Stimulated activated CD8-positive, alpha-beta memory T cell treated with anti-CD3 and anti-CD28 coated beads, Interleukin-7, amount 100 ng/mL, for 1 hour (primary cell): ENCODE results near the gene FAM216A.
A peak's percentile ranks its signal among the peaks of the same experiment; 100 is the strongest.
"Not testable (repeated sequence)": the region's sequence is repeated elsewhere in the genome, so short reads cannot be mapped to it uniquely, and the experiment has no call there.

Experiments used
- DNase-seq, 2 donors: peaks; one replicate each; pipeline ENCODE4 v3.0.0-alpha.2; 2020; ENCODE audit warnings: low read depth in 2 of 2

The FAM216A gene

DNA sequence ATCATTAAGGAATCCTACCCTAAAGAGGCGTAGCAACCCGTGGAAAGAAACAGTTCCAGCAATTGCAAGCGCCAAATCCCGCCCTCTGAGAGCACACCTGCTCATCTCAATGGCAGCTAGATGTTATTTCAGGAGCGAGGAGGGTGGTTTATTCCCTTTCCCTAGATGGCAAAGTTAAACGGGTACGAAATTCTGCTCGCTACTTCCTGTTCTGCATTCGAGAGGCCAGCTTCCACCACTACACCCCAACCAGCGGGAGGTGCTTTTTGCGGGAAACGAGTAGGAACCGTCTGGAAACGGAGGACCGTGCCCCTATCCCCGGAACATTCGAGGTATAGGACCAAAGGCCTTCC is 32.7 kb downstream of the FAM216A start:
- DNase-seq = peak in 1 of 2 donors; percentile 4

DNA sequence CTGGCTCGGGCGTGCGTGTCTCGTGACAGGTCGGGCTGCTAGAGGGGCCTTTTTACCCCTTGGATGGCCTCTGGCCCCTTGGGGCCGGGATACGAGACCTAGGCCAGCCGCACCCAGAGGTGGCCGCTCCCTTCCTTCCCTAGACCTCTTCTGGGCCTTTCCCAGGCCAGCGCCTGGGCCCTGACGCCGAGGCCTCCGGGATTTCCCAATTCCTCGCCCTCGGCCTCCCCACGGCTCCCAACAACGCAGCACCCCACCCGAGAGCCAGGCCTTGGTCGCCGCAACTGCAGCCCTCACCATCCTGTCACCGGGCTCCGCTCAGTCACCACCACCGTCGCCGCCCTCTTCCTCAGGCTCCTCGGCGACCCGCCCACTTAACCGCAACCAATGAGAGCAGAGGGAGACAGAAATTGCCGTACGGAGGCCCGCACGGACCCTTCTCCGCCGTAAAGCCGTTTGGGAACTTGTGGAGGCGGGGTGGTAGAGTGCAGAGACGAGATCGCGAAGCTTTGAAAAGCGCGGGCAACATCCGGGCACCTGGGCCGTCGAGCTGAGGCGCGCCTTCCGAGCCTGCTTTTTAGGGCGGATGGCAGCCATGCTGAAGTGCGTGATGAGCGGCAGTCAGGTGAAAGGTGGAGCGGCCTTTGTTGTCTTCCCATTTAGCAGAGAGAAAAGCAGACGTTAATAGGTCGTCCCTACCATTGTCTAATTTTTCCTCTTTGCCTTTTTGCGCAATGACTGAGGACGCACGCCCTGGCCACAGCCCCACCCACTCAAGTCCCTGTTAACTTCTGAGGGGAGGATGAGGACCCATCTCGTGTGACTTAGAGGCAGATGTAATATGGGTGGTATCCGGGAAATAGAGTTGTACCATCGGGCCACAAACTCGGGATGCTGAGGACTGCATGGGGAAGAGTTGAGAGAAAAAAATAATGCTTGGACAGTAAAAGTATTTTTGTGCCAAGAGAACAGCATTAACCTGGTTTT is 33.4 kb downstream of the FAM216A start, which contains the start of the genes RAD9B and VPS29:
Gene RAD9B (plus strand): TSS at position 580 of the 987 bp plus-strand sequence. CDS start 7 bp downstream, at position 587.
Gene VPS29 (minus strand): TSS at position 360 of the 987 bp plus-strand sequence. CDS start 60 bp downstream, at position 300.
- DNase-seq = peak; percentile 97 to 98

DNA sequence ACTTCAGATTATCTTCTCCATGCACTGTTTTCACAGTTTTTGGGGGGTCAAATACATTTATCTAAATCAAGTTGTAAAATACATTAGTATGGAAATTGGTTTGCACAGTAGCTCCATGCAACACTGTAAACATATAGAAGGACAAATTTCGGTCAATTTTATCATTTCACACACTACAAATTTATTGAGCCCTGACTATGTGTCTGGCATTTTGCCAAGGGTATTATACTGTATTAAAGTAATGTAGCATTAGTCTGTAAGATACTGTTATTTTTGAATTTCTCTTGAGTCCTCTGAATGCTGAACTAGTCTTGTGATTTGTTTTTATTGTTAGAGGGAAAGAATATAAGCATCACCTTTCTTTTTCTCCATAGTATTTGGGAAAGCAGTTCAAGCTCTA is 34.8 kb downstream of the FAM216A start:
- DNase-seq = no peak

DNA sequence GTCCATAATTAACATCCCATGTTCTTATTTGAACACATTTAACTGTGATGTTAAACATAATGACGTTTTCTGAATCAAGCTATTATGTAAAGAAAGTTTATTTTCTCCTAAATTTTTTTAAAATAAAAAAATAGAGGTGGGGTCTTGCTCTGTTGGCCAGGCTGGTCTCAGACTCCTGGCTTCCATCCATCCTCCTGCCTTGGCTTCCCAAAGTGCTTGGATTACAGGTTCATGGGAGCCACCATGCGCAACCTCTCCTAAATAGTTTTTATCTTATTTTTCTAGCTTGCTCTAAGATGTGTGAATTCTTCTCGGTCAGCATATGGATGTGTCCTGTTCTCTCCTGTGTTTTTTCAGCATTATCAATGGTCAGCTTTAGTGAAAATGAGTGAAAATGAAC is 36.7 kb downstream of the FAM216A start:
- no peak for DNase-seq

DNA sequence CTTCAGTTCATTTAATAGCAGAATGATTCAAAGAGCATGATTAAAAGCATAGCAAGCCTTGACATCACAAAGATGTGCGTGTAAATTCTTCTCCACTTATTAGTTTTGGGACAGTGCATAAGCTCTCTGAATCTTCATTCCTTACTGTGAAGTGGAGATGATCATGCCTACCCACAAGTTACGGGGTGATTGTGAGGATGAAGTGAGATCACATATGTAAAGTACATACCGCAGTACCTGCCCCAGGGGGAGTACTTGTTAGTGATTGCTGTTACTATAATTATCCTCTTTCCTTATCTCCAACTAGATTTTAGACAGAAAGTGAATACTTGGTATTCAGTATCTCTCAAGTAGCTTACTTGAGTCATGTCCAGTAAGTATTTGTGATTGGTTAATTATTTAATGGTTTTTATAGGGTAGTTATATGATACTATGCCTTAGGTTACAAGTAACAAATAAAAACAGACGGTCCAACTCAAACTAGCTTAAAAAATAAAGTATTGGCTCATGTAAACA is 39.5 kb downstream of the FAM216A start:
- DNase-seq = no peak

DNA sequence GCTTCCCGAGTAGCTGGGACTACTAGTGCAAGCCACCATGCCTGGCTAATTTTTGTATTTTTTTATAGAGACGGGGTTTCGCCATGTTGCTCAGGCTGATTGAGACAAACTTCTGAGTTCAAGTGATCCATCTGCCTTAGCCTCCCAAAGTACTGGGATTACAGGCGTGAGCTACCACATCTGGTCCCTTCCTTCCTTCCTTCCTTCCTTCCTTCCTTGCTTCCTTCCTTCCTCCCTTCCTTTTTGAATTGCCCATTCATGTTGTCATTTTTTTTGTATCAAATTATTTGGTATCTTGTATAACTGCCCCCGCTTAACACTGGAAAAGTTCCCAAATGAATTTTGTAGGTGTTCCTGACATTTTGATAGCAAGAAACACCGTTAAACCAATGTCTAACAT is 45.2 kb downstream of the FAM216A start:
- DNase-seq = no peak

DNA sequence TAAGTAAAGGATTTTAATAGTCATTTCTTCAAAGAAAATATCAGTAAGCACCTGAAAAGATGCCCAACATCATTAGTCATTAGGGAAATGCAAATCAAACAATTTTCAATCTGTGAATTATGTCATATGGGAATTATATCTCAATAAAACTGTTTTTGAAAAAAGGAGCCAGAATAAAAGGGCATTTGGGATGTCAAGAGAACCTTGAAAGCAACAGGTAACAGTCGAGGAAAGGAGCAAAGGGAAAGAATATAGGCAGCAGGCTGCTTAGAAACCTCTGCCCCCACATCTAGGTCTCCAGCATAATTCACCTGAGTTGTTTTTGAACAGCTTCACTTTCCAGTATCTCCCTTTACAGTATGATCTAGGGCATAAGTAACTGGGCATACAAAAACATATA is 45.7 kb downstream of the FAM216A start:
- no peak for DNase-seq

DNA sequence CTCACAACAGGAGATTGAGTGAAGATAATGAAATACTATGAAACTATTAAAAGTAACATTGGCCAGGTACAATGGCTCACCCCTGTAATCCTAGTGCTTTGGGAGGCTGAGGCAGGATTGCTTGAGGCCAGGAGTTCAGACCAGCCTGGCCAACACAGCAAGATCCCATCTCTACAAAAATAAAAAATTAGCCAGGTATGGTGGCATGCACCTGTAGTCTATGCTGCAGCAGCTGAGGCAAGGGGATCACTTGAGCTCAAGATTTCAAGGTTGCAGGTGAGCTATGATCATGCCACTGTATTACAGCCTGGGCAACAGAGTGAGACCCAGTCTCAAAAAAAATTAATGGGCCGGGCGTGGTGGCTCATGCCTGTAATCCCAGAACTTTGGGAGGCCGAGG is 48.4 kb downstream of the FAM216A start:
- no peak for DNase-seq

DNA sequence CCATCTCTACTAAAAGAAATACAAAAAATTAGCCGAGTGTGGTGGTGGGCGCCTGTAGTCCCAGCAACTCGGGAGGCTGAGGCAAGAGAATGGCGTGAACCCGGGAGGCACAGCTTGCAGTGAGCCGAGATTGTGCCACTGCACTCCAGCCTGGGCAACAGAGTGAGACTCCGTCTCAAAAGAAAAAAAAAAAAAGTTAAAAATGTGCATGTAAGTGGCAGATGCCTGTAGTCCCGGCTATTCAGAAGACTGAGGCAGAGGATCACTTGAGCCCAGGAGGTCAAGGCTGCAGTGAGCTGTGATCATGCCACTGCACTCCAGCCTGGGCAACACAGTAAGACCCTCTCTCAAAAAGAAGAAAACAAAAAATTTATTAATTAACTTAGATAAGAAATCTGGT is 49.4 kb downstream of the FAM216A start:
- DNase-seq = not testable (repeated sequence)

DNA sequence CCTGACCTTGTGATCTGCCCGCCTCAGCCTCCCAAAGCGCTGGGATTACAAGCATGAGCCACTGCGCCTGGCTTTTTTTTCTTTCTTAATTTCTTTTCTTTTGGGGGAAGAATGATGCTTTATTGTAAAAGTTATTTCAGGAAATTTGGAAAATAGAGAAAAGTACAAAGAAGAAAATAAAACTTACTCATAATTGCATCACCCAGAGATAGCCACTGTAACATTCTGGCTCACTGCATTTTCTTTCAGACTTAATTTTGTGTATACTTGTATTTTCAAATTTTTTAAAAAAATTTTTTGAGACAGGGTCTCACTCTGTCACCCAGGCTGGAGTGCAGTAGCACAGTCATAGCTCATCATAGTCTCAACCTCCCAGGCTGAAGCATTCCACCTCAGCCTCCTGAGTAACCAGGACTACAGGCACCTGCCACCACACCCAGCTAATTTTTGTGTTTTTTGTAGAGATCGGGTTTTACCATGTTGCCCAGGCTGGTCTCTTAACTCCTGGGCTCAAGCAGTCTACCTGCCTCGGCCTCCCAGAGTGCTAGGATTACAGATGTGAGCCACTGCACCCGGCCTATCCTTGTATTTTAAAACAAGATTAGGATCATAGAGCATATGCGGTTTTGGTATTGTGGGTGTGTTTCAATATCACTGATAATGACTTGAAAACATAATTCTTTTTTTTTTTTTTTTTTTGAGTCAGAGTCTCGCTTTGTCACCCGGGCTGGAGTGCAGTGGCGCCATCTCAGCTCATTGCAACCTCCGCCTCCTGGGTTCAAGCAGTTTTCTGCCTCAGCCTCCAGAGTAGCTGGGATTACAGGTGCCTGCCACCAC is 52.4 kb downstream of the FAM216A start:
- DNase-seq = not testable (repeated sequence)

DNA sequence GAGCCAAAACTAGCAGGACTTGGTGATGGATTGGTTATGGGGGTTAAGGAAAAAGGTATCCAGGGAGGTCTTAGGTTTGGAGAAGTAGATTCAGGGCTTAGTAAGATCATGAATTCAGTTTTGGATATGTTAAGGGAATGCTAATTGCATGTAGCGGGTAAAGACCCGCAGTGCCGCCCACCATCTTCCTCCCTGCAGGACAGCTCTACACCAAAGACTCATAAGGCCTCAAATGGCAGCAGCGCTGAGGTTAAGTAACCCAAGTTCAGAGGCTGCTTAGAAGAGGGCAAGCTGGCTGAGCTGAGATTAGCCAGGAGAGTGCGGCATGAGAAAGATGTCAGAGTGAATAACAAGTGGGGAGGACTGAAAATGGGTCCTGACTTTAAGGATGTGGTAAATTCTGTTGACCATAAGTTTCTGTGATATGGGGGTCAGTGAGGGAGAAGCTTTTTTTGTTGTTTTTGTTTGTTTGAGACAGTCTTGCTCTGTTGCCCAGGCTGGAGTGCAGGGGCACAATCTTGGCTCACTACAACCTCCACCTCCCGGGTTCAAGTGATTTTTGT is 59.7 kb downstream of the FAM216A start:
- no peak for DNase-seq

DNA sequence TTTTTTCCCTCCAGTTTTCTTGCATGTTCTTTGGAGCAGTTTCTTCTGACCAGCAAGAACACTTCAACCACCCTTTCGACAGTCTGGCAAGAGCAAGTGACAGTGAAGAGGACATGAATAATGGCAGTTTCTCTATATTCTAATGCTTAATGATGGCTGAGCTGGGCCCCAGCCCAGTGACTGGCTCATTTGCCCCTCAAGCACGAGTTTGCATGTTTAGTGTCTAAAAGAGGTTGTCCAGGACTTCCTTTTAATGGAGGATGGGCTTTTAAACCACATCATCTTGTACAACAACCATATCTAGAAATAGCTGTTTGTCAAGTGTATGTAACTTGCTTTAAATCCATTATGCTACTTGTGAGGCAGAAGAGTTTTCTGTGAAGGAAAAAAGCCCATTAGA is 61.9 kb downstream of the FAM216A start:
- no peak for DNase-seq

DNA sequence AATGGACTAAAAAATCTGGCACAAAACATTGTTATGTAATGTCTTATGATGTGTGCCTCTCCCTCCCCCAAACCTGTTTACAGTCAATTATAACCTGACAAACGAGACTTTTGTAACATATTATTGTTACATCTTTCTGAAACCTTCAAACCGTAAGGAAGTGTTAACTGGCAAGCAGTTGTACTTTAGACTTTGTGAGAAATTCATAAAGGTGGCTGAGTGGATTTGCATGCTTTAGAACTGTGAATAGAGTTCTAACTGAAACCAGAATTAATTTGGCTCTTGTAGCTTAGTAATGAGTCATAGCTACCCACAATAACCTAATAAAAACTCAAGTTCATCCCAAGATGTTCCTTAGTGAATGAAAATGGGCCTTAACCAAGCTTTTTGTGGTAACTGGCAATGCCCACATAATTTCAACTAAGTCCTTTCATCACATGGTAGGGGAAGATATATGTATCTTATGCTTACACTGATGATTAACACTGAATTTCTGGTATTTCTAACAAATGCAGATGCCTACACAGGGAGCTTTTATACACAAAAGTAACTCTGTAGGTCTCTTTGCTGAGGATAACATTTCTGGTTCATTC is 63.2 kb downstream of the FAM216A start:
- DNase-seq = no peak

DNA sequence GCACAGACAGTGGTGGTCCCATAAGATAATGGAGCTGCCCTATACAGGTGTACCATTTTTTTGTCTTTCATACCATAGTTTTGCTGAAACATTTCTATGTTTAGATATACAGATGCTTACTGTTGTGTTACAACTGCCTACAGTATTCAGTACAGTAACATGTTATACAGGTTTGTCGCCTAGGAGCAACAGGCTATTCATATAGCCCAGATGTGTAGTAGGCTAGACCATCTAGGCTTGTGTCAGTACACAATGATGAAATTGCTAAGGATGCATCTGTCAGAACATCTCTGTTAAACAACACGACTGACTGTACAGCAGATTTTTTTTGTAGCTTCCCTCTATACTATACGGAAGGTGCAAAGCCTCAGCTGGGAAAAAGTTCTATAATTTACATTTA is 64.0 kb downstream of the FAM216A start:
- DNase-seq = no peak

DNA sequence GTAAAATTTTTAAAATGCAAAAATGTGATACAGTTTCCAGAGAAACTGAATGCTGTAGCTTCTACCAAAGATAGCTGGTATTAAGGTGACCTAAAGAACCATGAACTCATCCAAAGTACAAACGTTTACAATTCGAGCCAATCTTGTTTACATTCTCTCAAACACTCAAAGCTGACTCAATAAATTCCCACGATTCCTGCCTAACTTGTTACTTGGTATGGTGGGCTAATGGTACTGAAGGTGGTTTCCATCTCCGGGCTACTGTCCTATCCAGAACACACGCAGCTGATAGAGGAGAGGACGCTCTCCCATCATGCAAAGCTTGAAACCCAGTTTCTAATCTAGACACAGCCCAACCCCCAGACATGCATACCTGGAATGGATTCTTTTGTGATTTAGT is 65.0 kb downstream of the FAM216A start:
- DNase-seq = no peak

DNA sequence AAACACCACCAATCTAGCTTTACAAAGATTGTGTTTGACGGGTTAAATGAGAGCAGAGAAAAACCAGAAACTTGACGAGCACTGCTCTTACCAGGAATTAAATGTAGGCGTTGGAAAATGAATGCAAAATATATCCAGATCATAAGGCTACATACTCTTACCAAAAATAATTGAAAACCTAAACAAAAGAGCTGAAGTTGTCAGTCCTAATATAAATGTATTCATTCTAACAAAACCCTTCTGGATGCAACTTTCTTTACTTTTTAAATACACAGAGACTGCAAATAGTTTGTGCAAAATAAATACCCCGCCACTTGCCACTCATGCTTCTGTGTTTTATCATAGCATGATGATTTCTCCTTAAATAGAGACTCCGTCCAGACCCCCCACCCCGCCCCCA is 66.2 kb downstream of the FAM216A start:
- DNase-seq = no peak

DNA sequence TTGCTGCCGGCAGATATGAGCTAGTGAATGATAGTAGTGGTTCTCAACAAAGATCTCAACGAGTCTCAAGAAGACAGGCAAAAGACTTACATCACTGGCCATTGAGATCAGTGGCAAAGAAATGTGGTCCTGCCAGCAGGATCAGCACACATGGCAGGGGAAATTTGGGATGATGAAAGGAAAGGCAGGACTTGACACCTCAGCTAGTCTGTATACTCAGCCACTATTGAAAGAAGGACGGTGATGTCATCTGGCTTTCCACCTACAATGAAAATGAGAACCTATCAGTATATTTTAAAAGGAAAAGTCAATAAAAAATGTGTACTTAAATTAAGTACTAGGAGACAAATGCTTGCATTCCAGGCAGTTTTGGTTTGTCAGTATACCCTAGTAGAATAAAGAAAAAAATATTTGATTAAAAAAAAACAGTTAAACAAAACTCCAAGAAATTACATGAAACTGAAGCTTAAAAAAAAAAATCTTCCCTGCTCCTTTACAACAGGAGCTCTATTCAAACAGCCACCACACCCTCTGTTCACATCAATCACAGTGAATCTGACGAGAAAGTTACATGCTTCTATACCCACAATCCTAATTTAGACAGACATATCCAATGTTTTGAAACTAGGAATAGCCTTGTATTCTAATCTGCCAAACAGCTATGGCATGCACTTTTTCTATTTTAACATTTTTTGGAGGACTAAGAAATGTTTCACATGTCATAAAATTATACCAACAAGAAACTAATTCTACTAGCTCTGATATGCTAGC is 68.4 kb downstream of the FAM216A start:
- no peak for DNase-seq

DNA sequence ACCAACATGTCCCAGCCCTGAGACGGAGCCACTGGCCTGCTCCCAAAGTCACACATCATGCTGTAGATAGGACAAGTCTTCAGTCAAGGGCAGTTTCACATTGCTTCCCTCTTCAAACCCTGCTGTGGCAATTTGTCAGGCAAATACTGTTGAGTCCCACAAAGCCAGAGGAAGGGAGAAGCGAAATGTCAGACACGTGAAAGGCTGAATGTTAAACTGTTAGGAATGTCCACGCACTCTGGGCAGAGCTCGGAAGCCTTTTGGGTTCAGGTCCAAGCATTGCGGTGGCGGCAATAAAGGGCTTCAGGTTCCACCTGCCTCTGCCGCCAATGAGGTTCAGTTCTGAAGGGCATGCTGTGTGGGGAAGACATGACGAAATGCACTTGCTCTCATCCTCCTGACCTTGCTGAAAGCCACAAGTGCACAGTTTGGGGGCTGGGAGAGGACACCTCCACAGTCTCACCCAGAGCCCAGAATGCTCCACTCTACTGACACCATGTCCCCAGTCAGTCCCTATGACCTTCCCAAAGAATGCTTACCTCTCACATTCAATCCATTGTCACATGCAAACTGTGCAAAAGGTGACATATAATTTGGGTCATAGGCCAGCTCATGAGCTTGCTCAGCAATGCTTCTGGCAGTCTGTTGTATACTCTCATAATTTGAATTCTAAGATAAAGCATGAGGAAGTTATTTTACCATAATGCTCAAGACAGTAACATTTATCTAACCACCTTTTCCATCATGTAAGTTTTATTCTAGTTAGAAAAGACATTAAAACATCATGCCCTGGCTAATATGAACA is 69.2 kb downstream of the FAM216A start:
- no peak for DNase-seq

DNA sequence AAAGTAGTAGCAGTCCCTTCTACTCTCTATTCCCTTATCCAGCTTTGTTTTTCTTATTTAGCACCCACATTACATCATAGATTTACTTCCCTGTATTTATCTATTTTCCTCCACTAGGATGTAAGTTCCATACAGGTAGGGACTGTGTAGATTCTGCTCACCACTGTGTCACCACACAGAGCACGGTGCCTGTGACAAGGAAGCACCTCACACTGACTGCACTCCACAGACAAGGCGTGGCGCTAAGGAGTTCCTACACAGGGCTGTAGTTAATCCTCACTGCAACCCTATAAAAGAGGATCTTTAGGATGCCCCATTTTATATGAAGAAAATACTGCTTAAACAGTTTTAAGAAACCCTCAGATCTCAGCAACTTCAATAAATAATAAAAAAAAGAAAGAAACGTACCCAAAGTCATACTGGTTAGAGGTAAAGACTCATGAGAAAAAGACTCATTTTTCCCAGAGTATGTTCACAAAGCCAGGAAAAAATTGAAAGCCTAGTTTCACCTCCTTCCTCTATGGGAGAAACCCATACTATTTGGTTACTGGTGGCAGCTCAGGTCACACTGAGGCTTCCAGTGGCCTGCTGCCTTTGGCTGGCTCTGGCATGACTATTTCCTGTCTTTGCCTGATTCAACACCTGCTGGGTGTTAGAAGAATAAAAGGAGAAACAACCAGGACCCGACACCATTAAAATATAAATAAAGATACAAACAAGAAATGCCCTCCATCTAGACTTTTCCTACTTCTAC is 70.4 kb downstream of the FAM216A start:
- no peak for DNase-seq
